GM12892 (cell line): ENCODE results near the gene ZNF562.

Experiments
- POLR2A ChIP-seq: IDR thresholded peaks from 2 replicates; pipeline ENCODE4 v1.6.1; 2011; ENCODE audit warnings: low read depth, low read length, control low read depth
- POLR2AphosphoS5 ChIP-seq: IDR thresholded peaks from 2 replicates; pipeline ENCODE4 v1.6.1; 2011; ENCODE audit warnings: low read depth, low read length, control low read depth
- TAF1 ChIP-seq: IDR thresholded peaks from 2 replicates; pipeline ENCODE4 v1.6.1; 2011; ENCODE audit warnings: low read depth, mild to moderate bottlenecking, control low read depth, low read length, borderline replicate concordance

DNA sequence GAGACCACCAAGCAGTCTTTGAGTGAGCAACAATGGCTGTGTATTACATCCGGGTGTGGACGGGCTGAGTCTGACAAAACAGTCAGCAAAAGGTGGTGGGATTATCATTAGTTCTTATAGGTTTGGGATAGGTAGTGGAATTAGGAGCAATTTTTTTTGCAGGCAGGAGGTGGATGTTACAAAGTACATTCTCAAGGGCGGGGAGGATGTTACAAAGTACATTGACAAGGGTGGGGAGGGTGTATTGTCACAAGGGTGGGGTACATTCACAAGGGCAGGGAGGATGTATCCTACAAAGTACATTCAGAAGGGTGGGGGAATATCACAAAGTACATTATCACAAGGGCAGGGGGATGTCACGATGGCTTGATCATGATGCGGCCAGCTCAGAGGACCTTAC lies 38.9 kb downstream of the ZNF562 start:
- no peak for TF ChIP-seq POLR2A
- TF ChIP-seq POLR2AphosphoS5, result no peak
- no peak for TF ChIP-seq TAF1
